Measurements from ENCODE around the gene PAGE4.
A peak's percentile ranks its signal among the peaks of the same experiment; 100 is the strongest.

PAGE4 gene

DNA sequence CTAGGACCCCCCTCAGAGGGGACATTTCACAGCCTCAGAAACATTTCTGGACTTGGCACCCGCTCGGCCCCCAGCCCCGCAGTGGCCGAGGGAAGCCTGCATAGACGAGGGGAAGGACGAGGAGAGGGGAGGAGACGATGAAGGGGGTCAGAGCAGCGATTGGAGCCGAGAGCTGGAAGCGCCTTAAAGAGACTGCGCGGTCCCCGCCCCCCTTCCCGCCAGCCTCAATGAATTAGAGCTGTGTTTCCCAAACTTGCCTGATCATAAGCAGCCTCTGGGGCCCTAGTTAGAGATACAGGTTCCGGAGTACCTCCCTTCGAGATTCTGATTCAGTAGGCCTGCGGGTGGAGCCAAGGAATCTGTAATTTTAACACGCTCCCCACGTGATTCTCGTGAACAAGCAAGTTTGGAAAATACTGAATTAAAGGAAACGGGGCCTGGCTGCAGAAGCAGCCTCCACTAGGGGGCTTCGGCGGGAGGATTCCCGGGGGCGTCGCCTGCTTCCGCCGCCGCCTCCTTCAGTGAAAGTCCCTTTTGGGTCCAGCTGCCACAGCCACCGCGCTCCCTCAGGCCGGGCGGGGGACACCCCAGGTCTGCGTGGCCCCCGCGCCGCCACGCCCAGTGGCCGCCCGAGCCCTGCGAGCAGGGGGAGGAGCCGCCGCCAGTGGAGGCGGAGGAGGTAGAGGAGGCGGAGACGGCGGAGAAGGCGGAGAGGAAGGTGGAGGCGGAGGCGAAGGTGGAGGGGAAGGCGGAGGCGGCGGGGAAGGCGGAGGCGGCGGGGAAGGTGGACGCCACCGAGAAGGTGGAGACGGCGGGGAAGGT lies 49.9 kb downstream of the PAGE4 start, which contains the start of gene USP27X (continued):
- TF ChIP-seq, protein P1, sequence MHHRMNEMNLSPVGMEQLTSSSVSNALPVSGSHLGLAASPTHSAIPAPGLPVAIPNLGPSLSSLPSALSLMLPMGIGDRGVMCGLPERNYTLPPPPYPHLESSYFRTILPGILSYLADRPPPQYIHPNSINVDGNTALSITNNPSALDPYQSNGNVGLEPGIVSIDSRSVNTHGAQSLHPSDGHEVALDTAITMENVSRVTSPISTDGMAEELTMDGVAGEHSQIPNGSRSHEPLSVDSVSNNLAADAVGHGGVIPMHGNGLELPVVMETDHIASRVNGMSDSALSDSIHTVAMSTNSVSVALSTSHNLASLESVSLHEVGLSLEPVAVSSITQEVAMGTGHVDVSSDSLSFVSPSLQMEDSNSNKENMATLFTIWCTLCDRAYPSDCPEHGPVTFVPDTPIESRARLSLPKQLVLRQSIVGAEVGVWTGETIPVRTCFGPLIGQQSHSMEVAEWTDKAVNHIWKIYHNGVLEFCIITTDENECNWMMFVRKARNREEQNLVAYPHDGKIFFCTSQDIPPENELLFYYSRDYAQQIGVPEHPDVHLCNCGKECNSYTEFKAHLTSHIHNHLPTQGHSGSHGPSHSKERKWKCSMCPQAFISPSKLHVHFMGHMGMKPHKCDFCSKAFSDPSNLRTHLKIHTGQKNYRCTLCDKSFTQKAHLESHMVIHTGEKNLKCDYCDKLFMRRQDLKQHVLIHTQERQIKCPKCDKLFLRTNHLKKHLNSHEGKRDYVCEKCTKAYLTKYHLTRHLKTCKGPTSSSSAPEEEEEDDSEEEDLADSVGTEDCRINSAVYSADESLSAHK (tag by site-specific recombination; IDR thresholded peaks at IDR 0.05), result no peak
- TF ChIP-seq, protein P2, sequence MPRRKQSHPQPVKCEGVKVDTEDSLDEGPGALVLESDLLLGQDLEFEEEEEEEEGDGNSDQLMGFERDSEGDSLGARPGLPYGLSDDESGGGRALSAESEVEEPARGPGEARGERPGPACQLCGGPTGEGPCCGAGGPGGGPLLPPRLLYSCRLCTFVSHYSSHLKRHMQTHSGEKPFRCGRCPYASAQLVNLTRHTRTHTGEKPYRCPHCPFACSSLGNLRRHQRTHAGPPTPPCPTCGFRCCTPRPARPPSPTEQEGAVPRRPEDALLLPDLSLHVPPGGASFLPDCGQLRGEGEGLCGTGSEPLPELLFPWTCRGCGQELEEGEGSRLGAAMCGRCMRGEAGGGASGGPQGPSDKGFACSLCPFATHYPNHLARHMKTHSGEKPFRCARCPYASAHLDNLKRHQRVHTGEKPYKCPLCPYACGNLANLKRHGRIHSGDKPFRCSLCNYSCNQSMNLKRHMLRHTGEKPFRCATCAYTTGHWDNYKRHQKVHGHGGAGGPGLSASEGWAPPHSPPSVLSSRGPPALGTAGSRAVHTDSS (tag by site-specific recombination; IDR thresholded peaks at IDR 0.05), result peak; percentile 59
- no peak for TF ChIP-seq ZNF792 (tag by site-specific recombination; IDR thresholded peaks at IDR 0.05)
- TF ChIP-seq ZBTB20 (tag by site-specific recombination; IDR thresholded peaks at IDR 0.05), result peak; percentile 99
- TF ChIP-seq, protein P3, sequence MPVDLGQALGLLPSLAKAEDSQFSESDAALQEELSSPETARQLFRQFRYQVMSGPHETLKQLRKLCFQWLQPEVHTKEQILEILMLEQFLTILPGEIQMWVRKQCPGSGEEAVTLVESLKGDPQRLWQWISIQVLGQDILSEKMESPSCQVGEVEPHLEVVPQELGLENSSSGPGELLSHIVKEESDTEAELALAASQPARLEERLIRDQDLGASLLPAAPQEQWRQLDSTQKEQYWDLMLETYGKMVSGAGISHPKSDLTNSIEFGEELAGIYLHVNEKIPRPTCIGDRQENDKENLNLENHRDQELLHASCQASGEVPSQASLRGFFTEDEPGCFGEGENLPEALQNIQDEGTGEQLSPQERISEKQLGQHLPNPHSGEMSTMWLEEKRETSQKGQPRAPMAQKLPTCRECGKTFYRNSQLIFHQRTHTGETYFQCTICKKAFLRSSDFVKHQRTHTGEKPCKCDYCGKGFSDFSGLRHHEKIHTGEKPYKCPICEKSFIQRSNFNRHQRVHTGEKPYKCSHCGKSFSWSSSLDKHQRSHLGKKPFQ (tag by site-specific recombination; IDR thresholded peaks at IDR 0.05), result no peak
- TF ChIP-seq, protein P4, sequence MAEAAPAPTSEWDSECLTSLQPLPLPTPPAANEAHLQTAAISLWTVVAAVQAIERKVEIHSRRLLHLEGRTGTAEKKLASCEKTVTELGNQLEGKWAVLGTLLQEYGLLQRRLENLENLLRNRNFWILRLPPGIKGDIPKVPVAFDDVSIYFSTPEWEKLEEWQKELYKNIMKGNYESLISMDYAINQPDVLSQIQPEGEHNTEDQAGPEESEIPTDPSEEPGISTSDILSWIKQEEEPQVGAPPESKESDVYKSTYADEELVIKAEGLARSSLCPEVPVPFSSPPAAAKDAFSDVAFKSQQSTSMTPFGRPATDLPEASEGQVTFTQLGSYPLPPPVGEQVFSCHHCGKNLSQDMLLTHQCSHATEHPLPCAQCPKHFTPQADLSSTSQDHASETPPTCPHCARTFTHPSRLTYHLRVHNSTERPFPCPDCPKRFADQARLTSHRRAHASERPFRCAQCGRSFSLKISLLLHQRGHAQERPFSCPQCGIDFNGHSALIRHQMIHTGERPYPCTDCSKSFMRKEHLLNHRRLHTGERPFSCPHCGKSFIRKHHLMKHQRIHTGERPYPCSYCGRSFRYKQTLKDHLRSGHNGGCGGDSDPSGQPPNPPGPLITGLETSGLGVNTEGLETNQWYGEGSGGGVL (tag by site-specific recombination; IDR thresholded peaks at IDR 0.05), result peak; percentile 86
- TF ChIP-seq ZNF664 (tag by site-specific recombination; IDR thresholded peaks at IDR 0.05), result no peak
- TF ChIP-seq, protein P5, sequence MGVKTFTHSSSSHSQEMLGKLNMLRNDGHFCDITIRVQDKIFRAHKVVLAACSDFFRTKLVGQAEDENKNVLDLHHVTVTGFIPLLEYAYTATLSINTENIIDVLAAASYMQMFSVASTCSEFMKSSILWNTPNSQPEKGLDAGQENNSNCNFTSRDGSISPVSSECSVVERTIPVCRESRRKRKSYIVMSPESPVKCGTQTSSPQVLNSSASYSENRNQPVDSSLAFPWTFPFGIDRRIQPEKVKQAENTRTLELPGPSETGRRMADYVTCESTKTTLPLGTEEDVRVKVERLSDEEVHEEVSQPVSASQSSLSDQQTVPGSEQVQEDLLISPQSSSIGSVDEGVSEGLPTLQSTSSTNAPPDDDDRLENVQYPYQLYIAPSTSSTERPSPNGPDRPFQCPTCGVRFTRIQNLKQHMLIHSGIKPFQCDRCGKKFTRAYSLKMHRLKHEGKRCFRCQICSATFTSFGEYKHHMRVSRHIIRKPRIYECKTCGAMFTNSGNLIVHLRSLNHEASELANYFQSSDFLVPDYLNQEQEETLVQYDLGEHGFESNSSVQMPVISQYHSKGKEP (tag by site-specific recombination; IDR thresholded peaks at IDR 0.05), result no peak
- no peak for TF ChIP-seq ZNF394 (tag by site-specific recombination; IDR thresholded peaks at IDR 0.05; ENCODE audit: borderline replicate concordance)
- no peak for TF ChIP-seq ZSCAN16 (tag by site-specific recombination; IDR thresholded peaks at IDR 0.05)
- TF ChIP-seq ZNF416 (tag by site-specific recombination; IDR thresholded peaks at IDR 0.05), result no peak
- no peak for TF ChIP-seq ZFP37 (tag by site-specific recombination; IDR thresholded peaks at IDR 0.05)
- TF ChIP-seq ZNF707 (tag by site-specific recombination; IDR thresholded peaks at IDR 0.05), result no peak
- no peak for TF ChIP-seq ZNF114 (tag by site-specific recombination; IDR thresholded peaks at IDR 0.05)
- TF ChIP-seq, protein P6, sequence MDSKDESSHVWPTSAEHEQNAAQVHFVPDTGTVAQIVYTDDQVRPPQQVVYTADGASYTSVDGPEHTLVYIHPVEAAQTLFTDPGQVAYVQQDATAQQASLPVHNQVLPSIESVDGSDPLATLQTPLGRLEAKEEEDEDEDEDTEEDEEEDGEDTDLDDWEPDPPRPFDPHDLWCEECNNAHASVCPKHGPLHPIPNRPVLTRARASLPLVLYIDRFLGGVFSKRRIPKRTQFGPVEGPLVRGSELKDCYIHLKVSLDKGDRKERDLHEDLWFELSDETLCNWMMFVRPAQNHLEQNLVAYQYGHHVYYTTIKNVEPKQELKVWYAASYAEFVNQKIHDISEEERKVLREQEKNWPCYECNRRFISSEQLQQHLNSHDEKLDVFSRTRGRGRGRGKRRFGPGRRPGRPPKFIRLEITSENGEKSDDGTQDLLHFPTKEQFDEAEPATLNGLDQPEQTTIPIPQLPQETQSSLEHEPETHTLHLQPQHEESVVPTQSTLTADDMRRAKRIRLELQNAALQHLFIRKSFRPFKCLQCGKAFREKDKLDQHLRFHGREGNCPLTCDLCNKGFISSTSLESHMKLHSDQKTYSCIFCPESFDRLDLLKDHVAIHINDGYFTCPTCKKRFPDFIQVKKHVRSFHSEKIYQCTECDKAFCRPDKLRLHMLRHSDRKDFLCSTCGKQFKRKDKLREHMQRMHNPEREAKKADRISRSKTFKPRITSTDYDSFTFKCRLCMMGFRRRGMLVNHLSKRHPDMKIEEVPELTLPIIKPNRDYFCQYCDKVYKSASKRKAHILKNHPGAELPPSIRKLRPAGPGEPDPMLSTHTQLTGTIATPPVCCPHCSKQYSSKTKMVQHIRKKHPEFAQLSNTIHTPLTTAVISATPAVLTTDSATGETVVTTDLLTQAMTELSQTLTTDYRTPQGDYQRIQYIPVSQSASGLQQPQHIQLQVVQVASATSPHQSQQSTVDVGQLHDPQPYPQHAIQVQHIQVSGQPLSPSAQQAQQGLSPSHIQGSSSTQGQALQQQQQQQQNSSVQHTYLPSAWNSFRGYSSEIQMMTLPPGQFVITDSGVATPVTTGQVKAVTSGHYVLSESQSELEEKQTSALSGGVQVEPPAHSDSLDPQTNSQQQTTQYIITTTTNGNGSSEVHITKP (tag by site-specific recombination; IDR thresholded peaks at IDR 0.05), result peak; percentile 12; the same call in 1 of the 2 replicates
- TF ChIP-seq KLF9 (tag by site-specific recombination; IDR thresholded peaks at IDR 0.05; ENCODE audit: low read depth), result peak; percentile 57
- TF ChIP-seq, protein P7, sequence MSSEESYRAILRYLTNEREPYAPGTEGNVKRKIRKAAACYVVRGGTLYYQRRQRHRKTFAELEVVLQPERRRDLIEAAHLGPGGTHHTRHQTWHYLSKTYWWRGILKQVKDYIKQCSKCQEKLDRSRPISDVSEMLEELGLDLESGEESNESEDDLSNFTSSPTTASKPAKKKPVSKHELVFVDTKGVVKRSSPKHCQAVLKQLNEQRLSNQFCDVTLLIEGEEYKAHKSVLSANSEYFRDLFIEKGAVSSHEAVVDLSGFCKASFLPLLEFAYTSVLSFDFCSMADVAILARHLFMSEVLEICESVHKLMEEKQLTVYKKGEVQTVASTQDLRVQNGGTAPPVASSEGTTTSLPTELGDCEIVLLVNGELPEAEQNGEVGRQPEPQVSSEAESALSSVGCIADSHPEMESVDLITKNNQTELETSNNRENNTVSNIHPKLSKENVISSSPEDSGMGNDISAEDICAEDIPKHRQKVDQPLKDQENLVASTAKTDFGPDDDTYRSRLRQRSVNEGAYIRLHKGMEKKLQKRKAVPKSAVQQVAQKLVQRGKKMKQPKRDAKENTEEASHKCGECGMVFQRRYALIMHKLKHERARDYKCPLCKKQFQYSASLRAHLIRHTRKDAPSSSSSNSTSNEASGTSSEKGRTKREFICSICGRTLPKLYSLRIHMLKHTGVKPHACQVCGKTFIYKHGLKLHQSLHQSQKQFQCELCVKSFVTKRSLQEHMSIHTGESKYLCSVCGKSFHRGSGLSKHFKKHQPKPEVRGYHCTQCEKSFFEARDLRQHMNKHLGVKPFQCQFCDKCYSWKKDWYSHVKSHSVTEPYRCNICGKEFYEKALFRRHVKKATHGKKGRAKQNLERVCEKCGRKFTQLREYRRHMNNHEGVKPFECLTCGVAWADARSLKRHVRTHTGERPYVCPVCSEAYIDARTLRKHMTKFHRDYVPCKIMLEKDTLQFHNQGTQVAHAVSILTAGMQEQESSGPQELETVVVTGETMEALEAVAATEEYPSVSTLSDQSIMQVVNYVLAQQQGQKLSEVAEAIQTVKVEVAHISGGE (tag by site-specific recombination; conservative IDR thresholded peaks at IDR 0.05; ENCODE audit: low read depth), result no peak
- peak; percentile 69 for TF ChIP-seq SP2 (tag by site-specific recombination; IDR thresholded peaks at IDR 0.05)
- peak; percentile 53 for TF ChIP-seq ZBTB48 (tag by site-specific recombination; IDR thresholded peaks at IDR 0.05)
- TF ChIP-seq ZNF112 (tag by site-specific recombination; IDR thresholded peaks at IDR 0.05), result no peak

Measured in HEK293 (cell line).